ENCODE data around the gene BLOC1S5.

DNA sequence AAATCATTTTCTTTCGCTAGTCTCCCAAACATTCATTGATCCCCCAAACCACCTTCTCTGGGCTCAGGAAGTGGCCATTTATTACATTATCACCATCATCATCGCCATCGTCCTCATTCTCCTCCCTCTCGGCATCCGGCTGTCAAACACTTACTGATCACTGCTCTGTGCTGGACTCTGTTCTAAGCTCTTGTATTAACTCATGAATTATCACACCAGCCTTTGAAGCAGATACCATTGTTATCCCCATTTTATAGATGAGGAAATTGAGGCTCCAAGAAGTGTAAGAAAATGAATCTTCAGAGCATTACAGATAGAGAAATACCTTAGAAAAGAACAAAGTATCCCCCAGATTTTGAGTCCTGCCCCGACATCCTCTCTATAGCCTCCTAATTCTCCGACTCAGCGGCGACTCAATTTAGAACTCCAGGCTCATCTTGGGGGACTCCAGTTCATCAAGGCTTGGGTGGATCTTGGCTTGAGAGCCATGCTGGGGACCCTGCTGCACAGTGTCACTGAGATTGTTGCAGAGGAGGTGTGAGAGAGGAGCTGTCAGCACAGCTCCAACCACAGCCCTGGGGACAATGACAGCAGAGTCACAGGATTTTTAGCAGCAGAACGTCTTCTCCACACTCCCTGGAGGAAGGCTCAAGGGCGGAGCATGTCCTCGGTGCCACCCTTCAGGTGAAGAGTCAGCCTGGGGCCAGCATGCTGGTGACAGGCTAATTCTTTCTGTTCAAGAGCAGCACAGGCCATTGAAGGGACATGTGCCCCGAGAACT is 44.8 kb upstream of the BLOC1S5 start:
- TF ChIP-seq MXI1 (IDR thresholded peaks at IDR 0.05; ENCODE audit: low read depth, low read length), result no peak
- TF ChIP-seq, protein P1, sequence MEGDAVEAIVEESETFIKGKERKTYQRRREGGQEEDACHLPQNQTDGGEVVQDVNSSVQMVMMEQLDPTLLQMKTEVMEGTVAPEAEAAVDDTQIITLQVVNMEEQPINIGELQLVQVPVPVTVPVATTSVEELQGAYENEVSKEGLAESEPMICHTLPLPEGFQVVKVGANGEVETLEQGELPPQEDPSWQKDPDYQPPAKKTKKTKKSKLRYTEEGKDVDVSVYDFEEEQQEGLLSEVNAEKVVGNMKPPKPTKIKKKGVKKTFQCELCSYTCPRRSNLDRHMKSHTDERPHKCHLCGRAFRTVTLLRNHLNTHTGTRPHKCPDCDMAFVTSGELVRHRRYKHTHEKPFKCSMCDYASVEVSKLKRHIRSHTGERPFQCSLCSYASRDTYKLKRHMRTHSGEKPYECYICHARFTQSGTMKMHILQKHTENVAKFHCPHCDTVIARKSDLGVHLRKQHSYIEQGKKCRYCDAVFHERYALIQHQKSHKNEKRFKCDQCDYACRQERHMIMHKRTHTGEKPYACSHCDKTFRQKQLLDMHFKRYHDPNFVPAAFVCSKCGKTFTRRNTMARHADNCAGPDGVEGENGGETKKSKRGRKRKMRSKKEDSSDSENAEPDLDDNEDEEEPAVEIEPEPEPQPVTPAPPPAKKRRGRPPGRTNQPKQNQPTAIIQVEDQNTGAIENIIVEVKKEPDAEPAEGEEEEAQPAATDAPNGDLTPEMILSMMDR (IDR thresholded peaks at IDR 0.05), result no peak

Data from SK-N-SH (cell line).